HepG2 (cell line): ENCODE measurements around the gene XIAP. TPM values are rescaled to one million over a fixed set of nuclear protein-coding genes. Genes with fewer than 3 reads are reported as not detected.

Experiments used
- ATAD3A ChIP-seq: sonication (generic); formaldehyde crosslinking; IDR thresholded peaks from 2 replicates; pipeline ENCODE4 v1.4.0; 2020; ENCODE audit warnings: missing genetic modification reagents
- ERF ChIP-seq: IDR thresholded peaks from 2 replicates; pipeline ENCODE4 v1.6.1; 2018; ENCODE audit warnings: missing biosample characterization, missing genetic modification reagents
- KLF12 ChIP-seq: sonication (generic); formaldehyde crosslinking; IDR thresholded peaks from 2 replicates; pipeline ENCODE4 v1.4.0; 2020; ENCODE audit warnings: missing genetic modification reagents, borderline replicate concordance
- MEIS1 ChIP-seq: sonication (generic); formaldehyde crosslinking; IDR thresholded peaks from 2 replicates; pipeline ENCODE4 v1.9.0; 2021; ENCODE audit warnings: mild to moderate bottlenecking, missing genetic modification reagents, moderate library complexity, borderline replicate concordance
- NBN ChIP-seq: fragments of 450-650 bp; conservative IDR thresholded peaks from 2 replicates; pipeline ENCODE4 v1.6.1; 2017
- NR2C2 ChIP-seq: sonication (generic); formaldehyde crosslinking; IDR thresholded peaks from 2 replicates; pipeline ENCODE4 v1.4.0; 2020; ENCODE audit warnings: missing genetic modification reagents, mild to moderate bottlenecking, moderate library complexity, borderline replicate concordance
- SP4 ChIP-seq: sonication (generic); formaldehyde crosslinking; IDR thresholded peaks from 2 replicates; pipeline ENCODE4 v1.8.1; 2023; ENCODE audit warnings: mild to moderate bottlenecking, missing genetic modification reagents
- U2AF1 ChIP-seq: fragments of 200-400 bp; formaldehyde crosslinking; optimal IDR thresholded peaks from 2 replicates; pipeline ENCODE3; 2017; ENCODE audit warnings: mild to moderate bottlenecking, low read depth, low read length
- ZKSCAN5 ChIP-seq: sonication (generic); formaldehyde crosslinking; IDR thresholded peaks from 2 replicates; pipeline ENCODE4 v1.5.1; 2020; ENCODE audit warnings: mild to moderate bottlenecking, missing genetic modification reagents
- ZNF225 ChIP-seq: sonication (generic); formaldehyde crosslinking; IDR thresholded peaks from 2 replicates; pipeline ENCODE4 v1.4.0; 2020; ENCODE audit warnings: mild to moderate bottlenecking, missing genetic modification reagents
- ZNF230 ChIP-seq: sonication (generic); formaldehyde crosslinking; IDR thresholded peaks from 2 replicates; pipeline ENCODE4 v1.4.0; 2020; ENCODE audit warnings: mild to moderate bottlenecking, missing genetic modification reagents
- ZNF335 ChIP-seq: sonication (generic); formaldehyde crosslinking; IDR thresholded peaks from 2 replicates; pipeline ENCODE4 v1.4.0; 2020; ENCODE audit warnings: missing genetic modification reagents
- ZNF354B ChIP-seq: sonication (generic); formaldehyde crosslinking; IDR thresholded peaks from 2 replicates; pipeline ENCODE4 v1.8.0; 2022; ENCODE audit warnings: mild to moderate bottlenecking, missing genetic modification reagents
- ZNF460 ChIP-seq: sonication (generic); formaldehyde crosslinking; IDR thresholded peaks from 2 replicates; pipeline ENCODE4 v1.5.1; 2020; ENCODE audit warnings: missing genetic modification reagents, mild to moderate bottlenecking, borderline replicate concordance
- ZNF644 ChIP-seq: IDR thresholded peaks from 2 replicates; pipeline ENCODE4 v1.6.1; 2016; ENCODE audit warnings: low read depth
- ZNF737 ChIP-seq: sonication (generic); formaldehyde crosslinking; IDR thresholded peaks from 2 replicates; pipeline ENCODE4 v1.5.0; 2020; ENCODE audit warnings: missing genetic modification reagents, mild to moderate bottlenecking, borderline replicate concordance
- ZNF761 ChIP-seq: sonication (generic); formaldehyde crosslinking; conservative IDR thresholded peaks from 2 replicates; pipeline ENCODE4 v1.4.0; 2020; ENCODE audit warnings: mild to moderate bottlenecking, missing genetic modification reagents
- ZNF781 ChIP-seq: sonication (generic); formaldehyde crosslinking; IDR thresholded peaks from 2 replicates; pipeline ENCODE4 v1.5.1; 2020; ENCODE audit warnings: borderline replicate concordance, mild to moderate bottlenecking, missing genetic modification reagents; ENCODE audit errors: not compliant biosample characterization
- ZNF816 ChIP-seq: sonication (generic); formaldehyde crosslinking; IDR thresholded peaks from 2 replicates; pipeline ENCODE4 v1.8.0; 2022; ENCODE audit warnings: missing genetic modification reagents, mild to moderate bottlenecking, borderline replicate concordance
- polyA plus RNA-seq, 8 experiments: library from polyadenylated mRNA; depleted of rRNA in 3 of 8; stranded (reverse) in 7 of 8; unstranded in 1 of 8; fragments of >200 nt; fragmentation: Illumina TruSeq in 4 of 8; extraction: Trizol in 4 of 8; gene quantifications; 2 replicates each; pipeline versions ENCODE4 v1.2.1 to v1.2.3, GENCODE V29; 2011 to 2016; ENCODE audit warnings: low read depth in 4 of 8, missing spikeins in 1 of 8, mixed read lengths in 1 of 8; ENCODE audit not compliant: insufficient read depth in 1 of 8
- total RNA-seq, 5 experiments: library from RNA; depleted of rRNA; stranded (reverse); fragments of >200 nt; fragmentation: Illumina TruSeq; extraction: Trizol; gene quantifications; 2 replicates each; pipeline ENCODE4 v1.2.3, GENCODE V29; 2016; ENCODE audit warnings: low read depth in 1 of 5
- TF ChIP-seq, protein P1 (sequence below): sonication (generic); formaldehyde crosslinking; IDR thresholded peaks from 2 replicates; pipeline ENCODE4 v1.4.0; 2020; ENCODE audit warnings: mild to moderate bottlenecking, low read depth, missing genetic modification reagents
- TF ChIP-seq, protein P2 (sequence below): sonication (generic); formaldehyde crosslinking; IDR thresholded peaks from 2 replicates; pipeline ENCODE4 v1.4.0; 2020; ENCODE audit warnings: missing genetic modification reagents, mild to moderate bottlenecking, borderline replicate concordance
- TF ChIP-seq, protein P3 (sequence below): sonication (generic); formaldehyde crosslinking; IDR thresholded peaks from 2 replicates; pipeline ENCODE4 v1.8.1; 2023; ENCODE audit warnings: mild to moderate bottlenecking, inconsistent platforms, moderate library complexity, missing genetic modification reagents, borderline replicate concordance
- TF ChIP-seq, protein P4 (sequence below): sonication (generic); formaldehyde crosslinking; IDR thresholded peaks from 2 replicates; pipeline ENCODE4 v1.4.0; 2020; ENCODE audit warnings: mild to moderate bottlenecking, missing genetic modification reagents
- TF ChIP-seq, protein P5 (sequence below): sonication (generic); formaldehyde crosslinking; IDR thresholded peaks from 2 replicates; pipeline ENCODE4 v1.5.1; 2020; ENCODE audit warnings: mild to moderate bottlenecking, missing genetic modification reagents, borderline replicate concordance

The XIAP gene
- total and polyA plus RNA-seq, 2 of the 13 experiments (the other 11 are each of a cell fraction or from before 2014, with no cell fraction given) = 12.9 to 29.5 TPM

DNA sequence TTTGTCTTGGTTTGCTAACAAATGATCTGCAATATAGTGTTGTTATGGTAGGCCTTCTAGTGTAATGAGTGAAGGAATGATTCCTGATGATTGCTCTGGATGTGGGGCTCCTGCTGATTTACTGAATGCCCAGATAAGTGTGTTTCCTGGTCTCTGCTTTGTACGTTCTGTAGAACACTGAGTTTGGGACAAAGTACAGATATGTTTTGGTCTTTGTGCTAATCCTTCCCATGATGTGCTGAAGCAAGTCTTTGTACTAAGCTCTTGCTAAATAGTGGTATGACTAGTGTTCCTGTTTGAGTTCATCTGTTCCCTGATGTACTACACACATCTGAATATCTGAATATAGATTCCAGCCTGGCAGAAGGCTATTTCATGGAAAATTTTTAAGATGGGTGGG is 36.9 kb upstream of the XIAP start (continued):
- TF ChIP-seq NR2C2 (CRISPR knock-in tag) (no peak), ZNF644 (CRISPR knock-in tag) (no peak), ERF (CRISPR knock-in tag) (no peak), KLF12 (CRISPR knock-in tag) (no peak), ZNF230 (no peak), ZNF354B (no peak), ATAD3A (CRISPR knock-in tag) (no peak), ZNF225 (no peak), MEIS1 (no peak), ZNF761 (CRISPR knock-in tag) (no peak), SP4 (CRISPR knock-in tag) (no peak), ZNF335 (CRISPR knock-in tag) (no peak), U2AF1 (no peak), ZNF816 (CRISPR knock-in tag) (no peak), NBN (no peak), ZNF460 (CRISPR knock-in tag) (no peak), ZNF737 (CRISPR knock-in tag) (no peak), ZNF781 (CRISPR knock-in tag) (no peak), ZKSCAN5 (no peak)
- TF ChIP-seq, protein P1, sequence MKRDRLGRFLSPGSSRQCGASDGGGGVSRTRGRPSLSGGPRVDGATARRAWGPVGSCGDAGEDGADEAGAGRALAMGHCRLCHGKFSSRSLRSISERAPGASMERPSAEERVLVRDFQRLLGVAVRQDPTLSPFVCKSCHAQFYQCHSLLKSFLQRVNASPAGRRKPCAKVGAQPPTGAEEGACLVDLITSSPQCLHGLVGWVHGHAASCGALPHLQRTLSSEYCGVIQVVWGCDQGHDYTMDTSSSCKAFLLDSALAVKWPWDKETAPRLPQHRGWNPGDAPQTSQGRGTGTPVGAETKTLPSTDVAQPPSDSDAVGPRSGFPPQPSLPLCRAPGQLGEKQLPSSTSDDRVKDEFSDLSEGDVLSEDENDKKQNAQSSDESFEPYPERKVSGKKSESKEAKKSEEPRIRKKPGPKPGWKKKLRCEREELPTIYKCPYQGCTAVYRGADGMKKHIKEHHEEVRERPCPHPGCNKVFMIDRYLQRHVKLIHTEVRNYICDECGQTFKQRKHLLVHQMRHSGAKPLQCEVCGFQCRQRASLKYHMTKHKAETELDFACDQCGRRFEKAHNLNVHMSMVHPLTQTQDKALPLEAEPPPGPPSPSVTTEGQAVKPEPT (CRISPR knock-in tag) = no peak
- TF ChIP-seq, protein P2, sequence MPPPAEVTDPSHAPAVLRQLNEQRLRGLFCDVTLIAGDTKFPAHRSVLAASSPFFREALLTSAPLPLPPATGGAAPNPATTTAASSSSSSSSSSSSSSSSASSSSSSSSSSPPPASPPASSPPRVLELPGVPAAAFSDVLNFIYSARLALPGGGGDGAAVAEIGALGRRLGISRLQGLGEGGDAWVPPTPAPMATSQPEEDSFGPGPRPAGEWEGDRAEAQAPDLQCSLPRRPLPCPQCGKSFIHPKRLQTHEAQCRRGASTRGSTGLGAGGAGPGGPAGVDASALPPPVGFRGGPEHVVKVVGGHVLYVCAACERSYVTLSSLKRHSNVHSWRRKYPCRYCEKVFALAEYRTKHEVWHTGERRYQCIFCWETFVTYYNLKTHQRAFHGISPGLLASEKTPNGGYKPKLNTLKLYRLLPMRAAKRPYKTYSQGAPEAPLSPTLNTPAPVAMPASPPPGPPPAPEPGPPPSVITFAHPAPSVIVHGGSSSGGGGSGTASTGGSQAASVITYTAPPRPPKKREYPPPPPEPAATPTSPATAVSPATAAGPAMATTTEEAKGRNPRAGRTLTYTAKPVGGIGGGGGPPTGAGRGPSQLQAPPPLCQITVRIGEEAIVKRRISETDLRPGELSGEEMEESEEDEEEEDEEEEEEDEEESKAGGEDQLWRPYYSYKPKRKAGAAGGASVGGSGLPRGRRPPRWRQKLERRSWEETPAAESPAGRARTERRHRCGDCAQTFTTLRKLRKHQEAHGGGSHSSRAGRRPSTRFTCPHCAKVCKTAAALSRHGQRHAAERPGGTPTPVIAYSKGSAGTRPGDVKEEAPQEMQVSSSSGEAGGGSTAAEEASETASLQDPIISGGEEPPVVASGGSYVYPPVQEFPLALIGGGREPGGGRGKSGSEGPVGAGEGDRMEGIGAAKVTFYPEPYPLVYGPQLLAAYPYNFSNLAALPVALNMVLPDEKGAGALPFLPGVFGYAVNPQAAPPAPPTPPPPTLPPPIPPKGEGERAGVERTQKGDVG (CRISPR knock-in tag) = no peak
- TF ChIP-seq, protein P3, sequence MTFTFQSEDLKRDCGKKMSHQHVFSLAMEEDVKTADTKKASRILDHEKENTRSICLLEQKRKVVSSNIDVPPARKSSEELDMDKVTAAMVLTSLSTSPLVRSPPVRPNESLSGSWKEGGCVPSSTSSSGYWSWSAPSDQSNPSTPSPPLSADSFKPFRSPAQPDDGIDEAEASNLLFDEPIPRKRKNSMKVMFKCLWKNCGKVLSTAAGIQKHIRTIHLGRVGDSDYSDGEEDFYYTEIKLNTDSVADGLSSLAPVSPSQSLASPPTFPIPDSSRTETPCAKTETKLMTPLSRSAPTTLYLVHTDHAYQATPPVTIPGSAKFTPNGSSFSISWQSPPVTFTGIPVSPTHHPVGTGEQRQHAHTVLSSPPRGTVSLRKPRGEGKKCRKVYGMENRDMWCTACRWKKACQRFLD = no peak
- TF ChIP-seq, protein P4, sequence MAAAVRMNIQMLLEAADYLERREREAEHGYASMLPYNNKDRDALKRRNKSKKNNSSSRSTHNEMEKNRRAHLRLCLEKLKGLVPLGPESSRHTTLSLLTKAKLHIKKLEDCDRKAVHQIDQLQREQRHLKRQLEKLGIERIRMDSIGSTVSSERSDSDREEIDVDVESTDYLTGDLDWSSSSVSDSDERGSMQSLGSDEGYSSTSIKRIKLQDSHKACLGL (CRISPR knock-in tag) = no peak
- TF ChIP-seq, protein P5, sequence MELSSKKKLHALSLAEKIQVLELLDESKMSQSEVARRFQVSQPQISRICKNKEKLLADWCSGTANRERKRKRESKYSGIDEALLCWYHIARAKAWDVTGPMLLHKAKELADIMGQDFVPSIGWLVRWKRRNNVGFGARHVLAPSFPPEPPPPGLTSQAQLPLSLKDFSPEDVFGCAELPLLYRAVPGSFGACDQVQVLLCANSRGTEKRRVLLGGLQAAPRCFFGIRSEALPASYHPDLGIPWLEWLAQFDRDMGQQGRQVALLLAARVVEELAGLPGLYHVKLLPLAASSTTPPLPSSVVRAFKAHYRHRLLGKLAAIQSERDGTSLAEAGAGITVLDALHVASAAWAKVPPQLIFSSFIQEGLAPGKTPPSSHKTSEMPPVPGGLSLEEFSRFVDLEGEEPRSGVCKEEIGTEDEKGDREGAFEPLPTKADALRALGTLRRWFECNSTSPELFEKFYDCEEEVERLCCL (CRISPR knock-in tag) = no peak
